H1 (cell line): ENCODE results near the gene TPRX1. TPM values are rescaled to one million over a fixed set of nuclear protein-coding genes. Genes with fewer than 3 reads are reported as not detected.

Experiments
- CTCF ChIA-PET: fragments of 300-600 bp; sonication (Branson Sonifier 250); formaldehyde crosslinking; loops from one replicate; lab custom pipeline; 2021; ENCODE audit not compliant: partially characterized antibody; lab: Charles Lee
- POLR2A ChIA-PET: fragments of 300-600 bp; sonication (Branson Sonifier 250); formaldehyde crosslinking; loops from one replicate; lab custom pipeline; 2021; ENCODE audit warnings: inconsistent platforms; ENCODE audit not compliant: partially characterized antibody; lab: Charles Lee
- DNase-seq, 2 experiments: peaks; one replicate each; pipeline versions ENCODE4 v3.0.0 to v3.0.0-alpha.2; 2010 to 2022; ENCODE audit warnings: low spot score in 2 of 2, low read depth in 1 of 2, mixed read lengths in 1 of 2
- FAIRE-seq: peaks from 2 replicates; lab custom pipeline; 2011; peaks lifted over from hg19 to GRCh38; lab: Jason Lieb, UNC
- H2AFZ ChIP-seq: 2 replicates; pipeline ENCODE4 v1.8.1; 2012; ENCODE audit warnings: low read length, inconsistent platforms
- H2AK5ac ChIP-seq: 2 replicates; pipeline ENCODE4 v1.6.1; 2013; ENCODE audit warnings: low read depth, low read length
- H2BK120ac ChIP-seq: replicated peaks from 2 replicates; pipeline ENCODE3; 2013; ENCODE audit warnings: low read depth, low read length, inconsistent platforms
- H2BK12ac ChIP-seq: 2 replicates; pipeline ENCODE4 v1.6.1; 2013; ENCODE audit warnings: low read depth, low read length
- H2BK15ac ChIP-seq: 2 replicates; pipeline ENCODE4 v1.6.1; 2013; ENCODE audit warnings: low read length
- H2BK20ac ChIP-seq: 2 replicates; pipeline ENCODE4 v1.6.1; 2013; ENCODE audit warnings: low read length
- H2BK5ac ChIP-seq: 2 replicates; pipeline ENCODE4 v1.6.1; 2013; ENCODE audit warnings: low read depth, low read length
- H3K14ac ChIP-seq: 2 replicates; pipeline ENCODE4 v1.6.1; 2013; ENCODE audit warnings: inconsistent platforms; ENCODE audit not compliant: insufficient read length
- H3K18ac ChIP-seq: 2 replicates; pipeline ENCODE4 v1.6.1; 2013; ENCODE audit warnings: low read length; ENCODE audit errors: extremely low read depth
- H3K23ac ChIP-seq: 2 replicates; pipeline ENCODE4 v1.6.1; 2013; ENCODE audit warnings: inconsistent platforms; ENCODE audit not compliant: insufficient read length
- H3K23me2 ChIP-seq: 2 replicates; pipeline ENCODE4 v1.6.1; 2013; ENCODE audit warnings: low read depth, low read length
- H3K27ac ChIP-seq: 2 replicates; pipeline ENCODE4 v1.6.1; 2011; ENCODE audit warnings: low read depth, low read length, inconsistent platforms
- H3K27me3 ChIP-seq, 4 experiments: replicated peaks in 1 of 4; 1 replicate in 1 of 4; 2 replicates in 3 of 4; pipeline versions ENCODE4 v1.6.1 to v1.8.1; 2011 to 2013; ENCODE audit warnings: low read length in 3 of 4, mild to moderate bottlenecking in 3 of 4, inconsistent platforms in 2 of 4, mixed read lengths in 2 of 4, moderate library complexity in 1 of 4; ENCODE audit not compliant: control insufficient read depth in 3 of 4, insufficient read depth in 3 of 4; ENCODE audit errors: extremely low read depth in 1 of 4
- H3K36me3 ChIP-seq, 4 experiments: 2 replicates each; pipeline versions ENCODE4 v1.6.1 to v1.8.1; 2011 to 2013; ENCODE audit warnings: mild to moderate bottlenecking in 4 of 4, low read length in 3 of 4, moderate library complexity in 2 of 4, control low read depth in 1 of 4, inconsistent platforms in 1 of 4; ENCODE audit not compliant: insufficient read depth in 4 of 4, control insufficient read depth in 2 of 4
- H3K4ac ChIP-seq: replicated peaks from 2 replicates; pipeline ENCODE3; 2013; ENCODE audit warnings: low read length, low read depth, mixed read lengths, inconsistent platforms; ENCODE audit not compliant: insufficient read length
- H3K4me1 ChIP-seq, 4 experiments: replicated peaks in 1 of 4; 1 replicate in 1 of 4; 2 replicates in 3 of 4; pipeline versions ENCODE4 v1.6.1 to v1.8.1; 2011 to 2013; ENCODE audit warnings: low read length in 3 of 4, inconsistent platforms in 2 of 4, mixed read lengths in 1 of 4; ENCODE audit not compliant: insufficient read depth in 4 of 4, control insufficient read depth in 3 of 4
- H3K4me2 ChIP-seq, 2 experiments: 2 replicates each; pipeline versions ENCODE4 v1.6.1 to v1.8.1; 2011 to 2013; ENCODE audit warnings: low read depth in 2 of 2, low read length in 2 of 2, control low read depth in 1 of 2, inconsistent platforms in 1 of 2, mild to moderate bottlenecking in 1 of 2; ENCODE audit not compliant: insufficient read depth in 1 of 2
- H3K4me3 ChIP-seq, 4 experiments: fragments of 200-600, 300-600 bp in 1 of 4; sonication (generic), shearing (Covaris generic), sonication (Bioruptor Twin) in 1 of 4; 2 replicates each; pipeline versions ENCODE4 v1.5.1 to v1.8.1; 2011 to 2016; ENCODE audit warnings: low read length in 4 of 4, low read depth in 3 of 4, control low read depth in 2 of 4, inconsistent platforms in 2 of 4, mild to moderate bottlenecking in 2 of 4, mixed read lengths in 1 of 4, moderate library complexity in 1 of 4; ENCODE audit not compliant: insufficient read depth in 2 of 4; ENCODE audit errors: extremely low read depth in 1 of 4
- H3K56ac ChIP-seq: replicated peaks from 2 replicates; pipeline ENCODE3; 2013; ENCODE audit warnings: low read depth, mild to moderate bottlenecking, mixed read lengths, low read length, inconsistent platforms; ENCODE audit not compliant: insufficient read length
- H3K79me1 ChIP-seq: 2 replicates; pipeline ENCODE4 v1.6.1; 2013; ENCODE audit warnings: low read depth, low read length, control low read depth
- H3K79me2 ChIP-seq, 2 experiments: 2 replicates each; pipeline versions ENCODE4 v1.6.1 to v1.8.1; 2012 to 2013; ENCODE audit warnings: low read length in 2 of 2, mild to moderate bottlenecking in 2 of 2, inconsistent platforms in 1 of 2; ENCODE audit not compliant: insufficient read depth in 2 of 2, control insufficient read depth in 1 of 2
- H3K9ac ChIP-seq, 4 experiments: replicated peaks in 1 of 4; 1 replicate in 1 of 4; 2 replicates in 3 of 4; pipeline versions ENCODE4 v1.6.1 to v1.8.1; 2011 to 2013; ENCODE audit warnings: low read depth in 3 of 4, low read length in 3 of 4, control low read depth in 2 of 4, mild to moderate bottlenecking in 2 of 4, moderate library complexity in 2 of 4, inconsistent platforms in 1 of 4; ENCODE audit errors: extremely low read depth in 1 of 4
- H3K9me3 ChIP-seq, 2 experiments: 2 replicates each; pipeline versions ENCODE4 v1.6.1 to v1.8.1; 2012 to 2013; ENCODE audit warnings: mild to moderate bottlenecking in 2 of 2, moderate library complexity in 2 of 2, control low read depth in 1 of 2, inconsistent platforms in 1 of 2, low read depth in 1 of 2, low read length in 1 of 2, mixed read lengths in 1 of 2; ENCODE audit not compliant: insufficient read depth in 2 of 2
- H4K20me1 ChIP-seq, 2 experiments: replicated peaks in 1 of 2; 2 replicates each; pipeline versions ENCODE3 to v1.8.1; 2011 to 2013; ENCODE audit warnings: inconsistent platforms in 2 of 2, low read length in 2 of 2, mild to moderate bottlenecking in 1 of 2; ENCODE audit not compliant: insufficient read depth in 2 of 2, control insufficient read depth in 1 of 2
- H4K5ac ChIP-seq: 2 replicates; pipeline ENCODE4 v1.6.1; 2013; ENCODE audit warnings: low read length, low read depth, mixed read lengths, inconsistent platforms; ENCODE audit not compliant: insufficient read length
- H4K8ac ChIP-seq: 2 replicates; pipeline ENCODE4 v1.8.0; 2013; ENCODE audit warnings: mild to moderate bottlenecking, moderate library complexity, low read length, inconsistent platforms; ENCODE audit not compliant: insufficient read depth; ENCODE audit errors: extremely low read depth
- H4K91ac ChIP-seq: replicated peaks from 2 replicates; pipeline ENCODE3; 2013; ENCODE audit warnings: low read length, mixed read lengths, inconsistent platforms; ENCODE audit not compliant: insufficient read length
- BACH1 ChIP-seq: IDR thresholded peaks from 2 replicates; pipeline ENCODE4 v1.6.1; 2012; ENCODE audit warnings: low read length, improper control_type of control experiment
- CHD1 ChIP-seq: IDR thresholded peaks from 2 replicates; pipeline ENCODE4 v1.6.1; 2012; ENCODE audit warnings: low read depth, low read length, improper control_type of control experiment
- PHF8 ChIP-seq: fragments of 200-600 bp; sonication (generic); conservative IDR thresholded peaks from 2 replicates; pipeline ENCODE4 v1.7.1; 2012; ENCODE audit warnings: low read depth, mild to moderate bottlenecking, inconsistent platforms, low read length, moderate library complexity
- whole genome bisulfite sequencing, 2 experiments: shearing (Covaris generic) in 1 of 2; methylation state at CpG; one replicate each; pipeline versions ENCODE4 v1.1.6 to v1.1.7; 2013 to 2015; ENCODE audit warnings: low lambda C conversion rate in 2 of 2, mixed read lengths in 2 of 2, inconsistent platforms in 1 of 2, low coverage in 1 of 2, missing lambda C conversion rate in 1 of 2; ENCODE audit not compliant: insufficient replicate concordance in 2 of 2, insufficient coverage in 1 of 2, insufficient read length in 1 of 2; ENCODE audit errors: extremely low coverage in 1 of 2, missing lambda C conversion rate in 1 of 2; 5-methylcytosine and 5-hydroxymethylcytosine counted together
- polyA plus RNA-seq, 7 experiments: library from polyadenylated mRNA; depleted of rRNA in 3 of 7; stranded (reverse) in 5 of 7; unstranded in 2 of 7; fragments of >200 nt in 5 of 7; fragments of 200-250 nt in 2 of 7; gene quantifications; 1 replicate in 5 of 7; 2 replicates in 1 of 7; 4 replicates in 1 of 7; pipeline versions ENCODE4 v1.2.1 to v1.2.3, GENCODE V29; 2011 to 2013; ENCODE audit warnings: missing spikeins in 2 of 7, mixed read lengths in 2 of 7
- total RNA-seq: library from RNA; stranded (reverse); fragmentation: NEBNext Ultra II Directional; extraction: Animal tissue kit (Norgen Biotek cat#: 25700); gene quantifications from 2 replicates; pipeline ENCODE4 v1.2.1, GENCODE V29; 2021

The TPRX1 gene
- total and polyA plus RNA-seq, 2 of the 8 experiments (the other 6 are each of a cell fraction or from before 2014, with no cell fraction given): 0.03 TPM; not detected in 1

GRCh38 chr19:47778954-47779351, 25.4 kb downstream of the TPRX1 start:
- Histone ChIP-seq H3K36me3 (peaks cover 12 to 27% (median 23%) of the 10 kb centered on the region in 4 experiments), H2BK15ac (no peak overlapping the region), H4K5ac (peak overlapping the region; percentile 6), H4K20me1 (peaks cover 8 to 20% of the 10 kb centered on the region in 2 experiments), H2BK20ac (no peak overlapping the region), H3K9me3 (no peaks in the 10 kb centered on the region), H3K18ac (peak overlapping the region; percentile 68), H3K79me2 (peaks cover 13 to 25% of the 10 kb centered on the region in 2 experiments), H3K4ac (peak overlapping the region; percentile 44), H3K4me1 (peaks cover 0 to 9% (median 5%) of the 10 kb centered on the region in 4 experiments; a peak in 5 of 7 replicates), H3K14ac (no peak overlapping the region), H4K91ac (peak overlapping the region; percentile 82), H4K8ac (no peak overlapping the region), H3K27me3 (no peaks in the 10 kb centered on the region), H3K9ac (peak overlapping the region; percentile 75 to 95 (median 93)), H3K23me2 (peaks cover 8% of the 10 kb centered on the region), H3K23ac (no peak overlapping the region), H2BK120ac (peak overlapping the region; percentile 60), H2BK5ac (peak overlapping the region; percentile 97; the same call in 1 of the 2 replicates), H3K79me1 (peaks cover 7% of the 10 kb centered on the region), H3K56ac (peak overlapping the region; percentile 43), H3K4me2 (peak overlapping the region; percentile 59 to 92), H2AFZ (no peak overlapping the region), H3K4me3 (peak overlapping the region; percentile 57 to 97 (median 75)), H2BK12ac (no peak overlapping the region), H2AK5ac (no peak overlapping the region), H3K27ac (0 out of 2 replicates have a peak overlapping the region, but pooled peaks have one; percentile 16)
- ChIA-PET POLR2A (interaction anchor here (1.2 to 5.0 kb wide), 4 partner anchors 10 to 30 kb away, joined by 4 to 34 read pairs (median 16); no protein-coding TSS in a partner anchor), CTCF (interaction anchor here (1.0 kb wide), 1 partner anchor 16 kb away, joined by 3 read pairs; no protein-coding TSS in a partner anchor)
- WGBS, 2 experiments: 6% methylated on average over 16 of the region's 20 CpGs; no CpG with 5 or more reads in 1 of the 2 experiments
- FAIRE-seq (no peak), DNase-seq (no peak)
- TF ChIP-seq BACH1 (no peak), PHF8 (0 out of 2 replicates have a peak, but pooled peaks have one; percentile 42), CHD1 (no peak)
